WTC11 (cell line): ENCODE data around the gene CABP1. TPM values are rescaled to one million over a fixed set of nuclear protein-coding genes. Genes with fewer than 3 reads are reported as not detected.

Experiments
- ATAC-seq: fragments of 200-7000 bp; cut with Tn5 transposase; 2 replicates; pipeline ENCODE4 v1.10.0; 2021; ENCODE audit warnings: mild to moderate bottlenecking, moderate library complexity
- CTCF ChIA-PET: fragments of 300-600 bp; sonication (Branson Sonifier 250); formaldehyde crosslinking; loops from one replicate; lab custom pipeline; 2021; ENCODE audit warnings: antibody characterized with exemption; lab: Charles Lee
- POLR2A ChIA-PET: fragments of 350-600 bp; sonication (Branson Sonifier 250); formaldehyde crosslinking; loops from one replicate; lab custom pipeline; 2021; ENCODE audit warnings: antibody characterized with exemption; lab: Charles Lee
- DNase-seq: peaks from one replicate; pipeline ENCODE4 v3.0.0; 2021; ENCODE audit warnings: low spot score
- H3K27ac Mint-ChIP-seq: 2 replicates; pipeline ENCODE4 v1.8.0; 2021; ENCODE audit warnings: mixed read lengths
- H3K27me3 Mint-ChIP-seq: 2 replicates; pipeline ENCODE4 v1.8.0; 2021; ENCODE audit warnings: low read depth, mild to moderate bottlenecking, moderate library complexity, mixed read lengths
- H3K36me3 Mint-ChIP-seq: 2 replicates; pipeline ENCODE4 v1.8.0; 2021; ENCODE audit warnings: mixed read lengths
- H3K4me1 Mint-ChIP-seq: 2 replicates; pipeline ENCODE4 v1.8.0; 2022; ENCODE audit warnings: mixed read lengths
- H3K4me3 Mint-ChIP-seq: 2 replicates; pipeline ENCODE4 v1.8.0; 2021; ENCODE audit warnings: mild to moderate bottlenecking, moderate library complexity, mixed read lengths
- H3K9me3 Mint-ChIP-seq: 2 replicates; pipeline ENCODE4 v1.8.0; 2021; ENCODE audit warnings: mixed read lengths
- E2F4 ChIP-seq: sonication (generic); formaldehyde crosslinking; IDR thresholded peaks from 2 replicates; pipeline ENCODE4 v1.8.1; 2022; ENCODE audit warnings: low read depth, mild to moderate bottlenecking, moderate library complexity, missing genetic modification reagents, borderline replicate concordance
- FOXJ3 ChIP-seq: sonication (generic); formaldehyde crosslinking; IDR thresholded peaks from 2 replicates; pipeline ENCODE4 v1.9.0; 2021; ENCODE audit warnings: missing genetic modification reagents, mild to moderate bottlenecking, borderline replicate concordance
- FOXP1 ChIP-seq: sonication (generic); formaldehyde crosslinking; IDR thresholded peaks from 2 replicates; pipeline ENCODE4 v1.8.0; 2022; ENCODE audit warnings: missing genetic modification reagents, mild to moderate bottlenecking, moderate library complexity, borderline replicate concordance
- KAT7 ChIP-seq: sonication (generic); formaldehyde crosslinking; IDR thresholded peaks from 2 replicates; pipeline ENCODE4 v1.8.1; 2023; ENCODE audit warnings: missing genetic modification reagents, mild to moderate bottlenecking, borderline replicate concordance
- MAX ChIP-seq: sonication (generic); formaldehyde crosslinking; IDR thresholded peaks from 2 replicates; pipeline ENCODE4 v1.8.0; 2022; ENCODE audit warnings: mild to moderate bottlenecking, missing genetic modification reagents
- PRRX2 ChIP-seq: fragments of 250-450 bp; sonication (Bioruptor Pico); IDR thresholded peaks from 2 replicates; pipeline ENCODE4 v1.8.0; 2021; ENCODE audit warnings: mild to moderate bottlenecking
- ZBTB21 ChIP-seq: sonication (generic); formaldehyde crosslinking; IDR thresholded peaks from 2 replicates; pipeline ENCODE4 v1.8.1; 2023; ENCODE audit warnings: mild to moderate bottlenecking, missing genetic modification reagents, borderline replicate concordance
- ZNF425 ChIP-seq: fragments of 250-450 bp; sonication (Bioruptor Pico); conservative IDR thresholded peaks from 2 replicates; pipeline ENCODE4 v1.9.0; 2021; ENCODE audit warnings: mild to moderate bottlenecking
- ZNF671 ChIP-seq: fragments of 250-450 bp; sonication (Bioruptor Pico); IDR thresholded peaks from 2 replicates; pipeline ENCODE4 v1.8.0; 2021; ENCODE audit warnings: mild to moderate bottlenecking
- total RNA-seq: library from RNA; stranded (reverse); gene quantifications from 3 replicates; pipeline ENCODE4 v1.2.3, GENCODE V29; 2021
- TF ChIP-seq, protein P1 (sequence below): sonication (generic); formaldehyde crosslinking; IDR thresholded peaks from 2 replicates; pipeline ENCODE4 v1.8.1; 2023; ENCODE audit warnings: mild to moderate bottlenecking, moderate library complexity, missing genetic modification reagents
- TF ChIP-seq, protein P2 (sequence below): sonication (generic); formaldehyde crosslinking; IDR thresholded peaks from 2 replicates; pipeline ENCODE4 v1.8.0; 2023; ENCODE audit warnings: missing genetic modification reagents
- TF ChIP-seq, protein P3 (sequence below): sonication (generic); formaldehyde crosslinking; IDR thresholded peaks from 2 replicates; pipeline ENCODE4 v1.8.0; 2023; ENCODE audit warnings: mild to moderate bottlenecking, missing genetic modification reagents
- TF ChIP-seq, protein P4 (sequence below): sonication (generic); formaldehyde crosslinking; IDR thresholded peaks from 2 replicates; pipeline ENCODE4 v1.8.1; 2022; ENCODE audit warnings: missing genetic modification reagents, borderline replicate concordance
- TF ChIP-seq, protein P5 (sequence below): fragments of 250-450 bp; sonication (Bioruptor Pico); IDR thresholded peaks from 2 replicates; pipeline ENCODE4 v1.9.0; 2021; ENCODE audit warnings: mild to moderate bottlenecking

Gene CABP1
- total RNA-seq, 1 experiment from 2014 or later: 14.1 TPM

DNA sequence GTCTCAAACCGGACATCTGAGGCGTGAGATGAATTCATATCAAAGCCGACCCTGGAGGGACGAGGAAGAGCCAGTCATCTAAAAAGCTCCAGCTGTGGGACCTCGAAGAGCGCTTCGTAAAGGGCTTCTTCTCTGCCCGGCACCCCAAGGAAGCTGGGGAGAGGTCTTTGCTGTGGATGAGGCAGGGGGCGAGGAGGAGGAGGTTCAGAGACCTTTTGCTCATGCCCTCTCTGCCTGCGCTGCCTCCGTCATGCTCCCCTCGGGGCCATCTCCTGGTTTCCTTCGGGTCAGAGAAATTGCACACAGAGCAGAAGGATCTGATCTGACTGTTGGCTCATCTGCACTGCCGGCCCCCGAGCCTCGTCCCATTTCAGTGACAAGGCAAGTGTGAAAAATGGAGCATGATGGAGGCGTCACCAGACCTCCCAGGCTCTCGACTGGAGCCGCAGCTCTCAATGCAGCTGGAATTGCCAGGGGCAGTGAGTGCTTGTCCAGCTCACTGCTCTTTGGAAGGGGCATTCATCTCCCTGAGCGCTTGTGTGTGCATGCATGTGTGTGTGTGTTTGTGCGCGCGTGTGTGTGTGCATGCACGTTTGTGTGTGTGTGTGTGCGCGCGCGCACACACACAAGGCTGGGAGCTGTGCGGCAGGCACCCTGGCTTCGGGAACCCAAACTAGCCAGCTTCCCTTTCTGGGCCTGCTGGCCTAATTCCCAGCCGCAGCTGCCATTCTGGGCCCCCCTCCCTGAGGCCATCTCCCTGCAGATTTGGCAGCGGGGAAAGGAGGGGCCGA, 9.2 kb downstream of the CABP1 start:
- CTCF ChIA-PET: interaction anchor here (0.5 to 3.9 kb wide), 55 partner anchors 8 to 356 kb away, joined by 3 to 115 read pairs (median 5); partner anchors contain the start of genes CABP1, MLEC, POP5 and UNC119B
- peak; percentile 28 for DNase-seq
- peaks cover 43% of the 10 kb centered on the region for H3K4me1 Mint-ChIP-seq
- no peaks in the 10 kb centered on the region; the same call in 1 of the 2 replicates for H3K27me3 Mint-ChIP-seq
- POLR2A ChIA-PET: interaction anchor here (0.5 to 1.6 kb wide), 5 partner anchors 13 to 356 kb away, joined by 3 to 4 read pairs (median 3); partner anchors contain the start of gene POP5
- peak; percentile 11 for ATAC-seq
- no peaks in the 10 kb centered on the region for H3K36me3 Mint-ChIP-seq
- no peaks in the 10 kb centered on the region for H3K9me3 Mint-ChIP-seq
- peak overlapping the region; percentile 69 for H3K4me3 Mint-ChIP-seq
- TF ChIP-seq MAX (CRISPR knock-in tag): peak; percentile 12; the same call in 1 of the 2 replicates
- TF ChIP-seq, protein P1, sequence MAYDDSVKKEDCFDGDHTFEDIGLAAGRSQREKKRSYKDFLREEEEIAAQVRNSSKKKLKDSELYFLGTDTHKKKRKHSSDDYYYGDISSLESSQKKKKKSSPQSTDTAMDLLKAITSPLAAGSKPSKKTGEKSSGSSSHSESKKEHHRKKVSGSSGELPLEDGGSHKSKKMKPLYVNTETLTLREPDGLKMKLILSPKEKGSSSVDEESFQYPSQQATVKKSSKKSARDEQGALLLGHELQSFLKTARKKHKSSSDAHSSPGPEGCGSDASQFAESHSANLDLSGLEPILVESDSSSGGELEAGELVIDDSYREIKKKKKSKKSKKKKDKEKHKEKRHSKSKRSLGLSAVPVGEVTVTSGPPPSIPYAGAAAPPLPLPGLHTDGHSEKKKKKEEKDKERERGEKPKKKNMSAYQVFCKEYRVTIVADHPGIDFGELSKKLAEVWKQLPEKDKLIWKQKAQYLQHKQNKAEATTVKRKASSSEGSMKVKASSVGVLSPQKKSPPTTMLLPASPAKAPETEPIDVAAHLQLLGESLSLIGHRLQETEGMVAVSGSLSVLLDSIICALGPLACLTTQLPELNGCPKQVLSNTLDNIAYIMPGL: 0 out of 2 replicates have a peak, but pooled peaks have one; percentile 18
- no peak for TF ChIP-seq FOXP1 (CRISPR knock-in tag)
- TF ChIP-seq, protein P2, sequence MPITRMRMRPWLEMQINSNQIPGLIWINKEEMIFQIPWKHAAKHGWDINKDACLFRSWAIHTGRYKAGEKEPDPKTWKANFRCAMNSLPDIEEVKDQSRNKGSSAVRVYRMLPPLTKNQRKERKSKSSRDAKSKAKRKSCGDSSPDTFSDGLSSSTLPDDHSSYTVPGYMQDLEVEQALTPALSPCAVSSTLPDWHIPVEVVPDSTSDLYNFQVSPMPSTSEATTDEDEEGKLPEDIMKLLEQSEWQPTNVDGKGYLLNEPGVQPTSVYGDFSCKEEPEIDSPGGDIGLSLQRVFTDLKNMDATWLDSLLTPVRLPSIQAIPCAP (CRISPR knock-in tag): no peak
- TF ChIP-seq, all 79 proteins: peak for 2
- peak overlapping the region; percentile 64; the same call in 1 of the 2 replicates for H3K27ac Mint-ChIP-seq

DNA sequence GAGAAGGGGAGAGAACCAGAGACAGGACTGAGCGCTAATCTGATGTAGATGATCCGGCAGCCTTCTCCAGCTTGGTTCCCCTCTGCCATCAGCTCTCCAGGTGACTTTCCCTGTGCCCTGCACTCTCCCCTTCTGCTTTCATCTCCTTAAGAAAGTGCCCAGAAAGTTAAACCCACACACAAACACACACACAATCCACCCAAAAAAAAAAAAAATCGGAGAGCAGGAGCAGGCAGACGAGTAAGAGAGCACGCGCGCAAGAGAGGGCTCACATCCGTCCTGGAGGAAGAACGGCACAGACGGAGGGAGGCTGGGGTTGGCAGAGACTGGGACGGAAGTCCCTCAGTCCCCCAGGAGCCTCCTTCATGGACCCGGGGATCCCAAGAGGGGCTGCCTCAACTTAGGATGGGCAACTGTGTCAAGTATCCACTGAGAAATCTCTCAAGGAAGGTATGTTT, 9.8 kb downstream of the CABP1 start:
- DNase-seq (no peak), ATAC-seq (no peak)
- Mint-ChIP-seq H3K4me3 (peak overlapping the region; percentile 69), H3K27ac (peak overlapping the region; percentile 84), H3K27me3 (no peaks in the 10 kb centered on the region; the same call in 1 of the 2 replicates), H3K36me3 (no peaks in the 10 kb centered on the region), H3K9me3 (no peaks in the 10 kb centered on the region), H3K4me1 (peaks cover 43% of the 10 kb centered on the region)
- POLR2A ChIA-PET: interaction anchor here (1.1 to 1.6 kb wide), 2 partner anchors 38 to 69 kb away, joined by 3 to 4 read pairs; partner anchors contain the start of gene POP5
- CTCF ChIA-PET: interaction anchor here (0.9 to 3.9 kb wide), 19 partner anchors 10 to 355 kb away, joined by 3 to 115 read pairs (median 14); partner anchors contain the start of genes CABP1, MLEC, POP5 and UNC119B
- no peak for TF ChIP-seq ZNF671 (CRISPR knock-in tag)
- TF ChIP-seq, protein P3, sequence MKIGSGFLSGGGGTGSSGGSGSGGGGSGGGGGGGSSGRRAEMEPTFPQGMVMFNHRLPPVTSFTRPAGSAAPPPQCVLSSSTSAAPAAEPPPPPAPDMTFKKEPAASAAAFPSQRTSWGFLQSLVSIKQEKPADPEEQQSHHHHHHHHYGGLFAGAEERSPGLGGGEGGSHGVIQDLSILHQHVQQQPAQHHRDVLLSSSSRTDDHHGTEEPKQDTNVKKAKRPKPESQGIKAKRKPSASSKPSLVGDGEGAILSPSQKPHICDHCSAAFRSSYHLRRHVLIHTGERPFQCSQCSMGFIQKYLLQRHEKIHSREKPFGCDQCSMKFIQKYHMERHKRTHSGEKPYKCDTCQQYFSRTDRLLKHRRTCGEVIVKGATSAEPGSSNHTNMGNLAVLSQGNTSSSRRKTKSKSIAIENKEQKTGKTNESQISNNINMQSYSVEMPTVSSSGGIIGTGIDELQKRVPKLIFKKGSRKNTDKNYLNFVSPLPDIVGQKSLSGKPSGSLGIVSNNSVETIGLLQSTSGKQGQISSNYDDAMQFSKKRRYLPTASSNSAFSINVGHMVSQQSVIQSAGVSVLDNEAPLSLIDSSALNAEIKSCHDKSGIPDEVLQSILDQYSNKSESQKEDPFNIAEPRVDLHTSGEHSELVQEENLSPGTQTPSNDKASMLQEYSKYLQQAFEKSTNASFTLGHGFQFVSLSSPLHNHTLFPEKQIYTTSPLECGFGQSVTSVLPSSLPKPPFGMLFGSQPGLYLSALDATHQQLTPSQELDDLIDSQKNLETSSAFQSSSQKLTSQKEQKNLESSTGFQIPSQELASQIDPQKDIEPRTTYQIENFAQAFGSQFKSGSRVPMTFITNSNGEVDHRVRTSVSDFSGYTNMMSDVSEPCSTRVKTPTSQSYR (CRISPR knock-in tag): no peak
- TF ChIP-seq ZNF425 (CRISPR knock-in tag): no peak
- TF ChIP-seq, protein P1: no peak
- TF ChIP-seq E2F4 (CRISPR knock-in tag): no peak
- no peak for TF ChIP-seq KAT7 (CRISPR knock-in tag)
- TF ChIP-seq FOXJ3 (CRISPR knock-in tag): no peak
- TF ChIP-seq, protein P4, sequence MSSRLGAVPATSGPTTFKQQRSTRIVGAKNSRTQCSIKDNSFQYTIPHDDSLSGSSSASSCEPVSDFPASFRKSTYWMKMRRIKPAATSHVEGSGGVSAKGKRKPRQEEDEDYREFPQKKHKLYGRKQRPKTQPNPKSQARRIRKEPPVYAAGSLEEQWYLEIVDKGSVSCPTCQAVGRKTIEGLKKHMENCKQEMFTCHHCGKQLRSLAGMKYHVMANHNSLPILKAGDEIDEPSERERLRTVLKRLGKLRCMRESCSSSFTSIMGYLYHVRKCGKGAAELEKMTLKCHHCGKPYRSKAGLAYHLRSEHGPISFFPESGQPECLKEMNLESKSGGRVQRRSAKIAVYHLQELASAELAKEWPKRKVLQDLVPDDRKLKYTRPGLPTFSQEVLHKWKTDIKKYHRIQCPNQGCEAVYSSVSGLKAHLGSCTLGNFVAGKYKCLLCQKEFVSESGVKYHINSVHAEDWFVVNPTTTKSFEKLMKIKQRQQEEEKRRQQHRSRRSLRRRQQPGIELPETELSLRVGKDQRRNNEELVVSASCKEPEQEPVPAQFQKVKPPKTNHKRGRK: no peak
- TF ChIP-seq, protein P5, sequence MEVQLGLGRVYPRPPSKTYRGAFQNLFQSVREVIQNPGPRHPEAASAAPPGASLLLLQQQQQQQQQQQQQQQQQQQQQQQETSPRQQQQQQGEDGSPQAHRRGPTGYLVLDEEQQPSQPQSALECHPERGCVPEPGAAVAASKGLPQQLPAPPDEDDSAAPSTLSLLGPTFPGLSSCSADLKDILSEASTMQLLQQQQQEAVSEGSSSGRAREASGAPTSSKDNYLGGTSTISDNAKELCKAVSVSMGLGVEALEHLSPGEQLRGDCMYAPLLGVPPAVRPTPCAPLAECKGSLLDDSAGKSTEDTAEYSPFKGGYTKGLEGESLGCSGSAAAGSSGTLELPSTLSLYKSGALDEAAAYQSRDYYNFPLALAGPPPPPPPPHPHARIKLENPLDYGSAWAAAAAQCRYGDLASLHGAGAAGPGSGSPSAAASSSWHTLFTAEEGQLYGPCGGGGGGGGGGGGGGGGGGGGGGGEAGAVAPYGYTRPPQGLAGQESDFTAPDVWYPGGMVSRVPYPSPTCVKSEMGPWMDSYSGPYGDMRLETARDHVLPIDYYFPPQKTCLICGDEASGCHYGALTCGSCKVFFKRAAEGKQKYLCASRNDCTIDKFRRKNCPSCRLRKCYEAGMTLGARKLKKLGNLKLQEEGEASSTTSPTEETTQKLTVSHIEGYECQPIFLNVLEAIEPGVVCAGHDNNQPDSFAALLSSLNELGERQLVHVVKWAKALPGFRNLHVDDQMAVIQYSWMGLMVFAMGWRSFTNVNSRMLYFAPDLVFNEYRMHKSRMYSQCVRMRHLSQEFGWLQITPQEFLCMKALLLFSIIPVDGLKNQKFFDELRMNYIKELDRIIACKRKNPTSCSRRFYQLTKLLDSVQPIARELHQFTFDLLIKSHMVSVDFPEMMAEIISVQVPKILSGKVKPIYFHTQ (CRISPR knock-in tag): no peak
- TF ChIP-seq ZBTB21 (CRISPR knock-in tag): no peak
- no peak for TF ChIP-seq PRRX2 (CRISPR knock-in tag)
